Measurements from ENCODE around the gene GRIA4.
"Not testable (repeated sequence)": the region's sequence is repeated elsewhere in the genome, so short reads cannot be mapped to it uniquely, and the experiment has no call there.

GRIA4 gene

DNA sequence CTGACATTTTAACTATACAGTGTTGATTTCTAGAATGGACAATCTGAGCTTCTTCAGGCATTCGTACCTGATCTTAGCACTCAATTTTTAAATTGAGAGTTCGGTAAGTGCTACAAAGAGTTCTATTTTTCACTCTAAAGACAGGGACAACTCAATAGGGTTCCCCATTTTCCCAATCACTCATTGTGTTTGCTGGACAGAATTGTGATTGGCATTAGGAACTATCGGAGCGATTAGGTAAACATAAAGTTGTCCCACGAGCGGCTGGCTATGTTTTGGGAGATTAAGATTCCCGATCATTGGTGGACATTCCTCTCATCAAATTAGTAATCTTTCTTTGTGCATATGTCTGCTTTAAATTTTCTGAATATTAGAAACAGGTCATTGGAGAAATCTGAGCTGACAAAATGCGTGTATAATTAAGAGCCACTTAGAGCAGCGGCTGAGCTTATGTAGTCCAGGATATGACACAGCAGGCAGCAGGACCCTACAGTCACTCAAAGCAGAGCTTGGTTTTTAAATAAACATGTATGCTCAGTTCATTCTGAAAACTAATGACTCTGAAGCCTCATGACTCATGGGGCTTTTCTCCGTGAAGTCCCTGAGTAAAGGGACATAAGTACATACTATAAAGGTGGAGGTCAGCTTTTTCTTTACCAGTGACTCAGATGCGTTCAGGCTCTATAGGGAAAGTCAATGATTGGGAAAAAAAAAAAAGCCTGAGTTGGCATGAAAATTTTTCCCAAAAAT lies 109.4 kb downstream of the GRIA4 start:
- peak; percentile 96 for DNase-seq (ENCODE audit: low spot score)

DNA sequence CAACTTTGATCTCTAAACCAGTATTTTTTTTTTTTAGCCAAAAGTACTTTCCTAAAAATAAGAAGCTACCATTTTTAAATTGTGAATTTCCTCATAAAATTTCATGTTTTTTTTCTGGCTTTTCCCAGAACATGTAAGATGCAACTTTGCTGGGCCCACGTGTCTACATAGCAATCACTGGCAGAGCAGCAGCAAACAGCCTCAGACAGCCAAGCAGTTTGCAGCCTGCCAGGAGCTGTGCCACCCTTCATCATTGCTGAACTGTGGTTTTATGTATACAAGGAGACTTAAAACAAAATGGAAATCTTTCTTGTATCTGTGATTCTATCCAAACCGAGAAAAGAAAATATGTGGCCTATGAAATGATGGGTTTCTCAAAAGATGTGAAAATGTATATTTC lies 110.2 kb downstream of the GRIA4 start:
- no peak for DNase-seq (ENCODE audit: low spot score)

GRCh38 chr11:105723269-105723668 lies 113.4 kb downstream of the GRIA4 start:
- no peak for DNase-seq (ENCODE audit: low spot score)

DNA sequence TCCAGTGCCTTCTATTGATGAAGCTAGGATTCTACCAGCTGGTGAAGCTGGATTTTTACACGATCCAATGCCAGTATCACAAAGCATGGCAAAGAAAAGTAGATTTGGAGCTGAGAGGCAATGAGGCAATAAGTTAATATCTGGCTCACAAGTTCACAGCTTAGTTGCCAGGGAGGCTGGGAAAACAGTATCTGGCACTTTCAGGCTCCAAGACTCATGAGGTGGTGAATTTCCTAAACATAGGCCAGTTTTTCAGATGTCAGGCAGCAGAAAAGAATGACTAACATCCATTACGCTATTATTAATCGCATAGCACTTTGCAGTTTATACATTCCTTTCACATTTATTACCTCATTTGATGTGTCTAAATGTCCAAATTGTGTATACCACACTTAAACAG lies 122.7 kb downstream of the GRIA4 start:
- peak; percentile 10 for DNase-seq (ENCODE audit: low spot score)

DNA sequence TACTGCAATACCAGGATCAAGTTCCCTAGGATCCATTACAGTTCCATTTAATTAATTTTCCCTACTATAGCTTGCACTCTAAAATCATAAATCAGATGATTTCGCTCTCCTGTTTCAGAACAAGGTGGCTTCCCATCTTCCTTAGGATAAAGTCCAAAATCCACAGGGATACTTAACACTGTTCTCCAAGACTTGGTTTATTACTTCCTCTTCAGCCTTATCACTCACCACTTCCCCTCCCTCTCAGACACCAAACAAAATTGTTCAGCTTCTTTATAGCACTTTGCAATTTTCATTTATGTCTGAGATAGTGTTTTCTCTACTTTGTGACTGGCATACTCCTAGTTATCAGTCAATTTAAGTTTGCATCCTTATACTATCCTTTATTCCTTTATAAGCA lies 124.6 kb downstream of the GRIA4 start:
- no peak for DNase-seq (ENCODE audit: low spot score)

DNA sequence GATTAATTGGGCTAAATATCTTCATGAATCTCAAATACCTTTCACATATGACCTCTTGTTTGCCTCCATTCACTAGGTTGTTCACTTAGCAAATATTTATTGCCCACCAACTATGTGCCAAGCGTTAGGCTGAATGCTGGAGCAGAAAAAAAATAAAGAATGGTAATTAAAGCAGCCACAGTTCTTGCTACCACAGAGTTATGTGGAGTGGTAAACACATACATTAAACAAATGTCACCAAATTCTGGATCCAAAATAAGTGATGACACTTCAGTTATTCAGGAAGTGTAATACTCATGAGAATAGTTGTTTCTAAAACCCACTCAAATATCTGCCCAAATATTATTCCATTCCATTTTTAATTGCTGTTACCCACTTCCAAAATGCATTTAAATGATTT lies 128.4 kb downstream of the GRIA4 start:
- no peak for DNase-seq (ENCODE audit: low spot score)

DNA sequence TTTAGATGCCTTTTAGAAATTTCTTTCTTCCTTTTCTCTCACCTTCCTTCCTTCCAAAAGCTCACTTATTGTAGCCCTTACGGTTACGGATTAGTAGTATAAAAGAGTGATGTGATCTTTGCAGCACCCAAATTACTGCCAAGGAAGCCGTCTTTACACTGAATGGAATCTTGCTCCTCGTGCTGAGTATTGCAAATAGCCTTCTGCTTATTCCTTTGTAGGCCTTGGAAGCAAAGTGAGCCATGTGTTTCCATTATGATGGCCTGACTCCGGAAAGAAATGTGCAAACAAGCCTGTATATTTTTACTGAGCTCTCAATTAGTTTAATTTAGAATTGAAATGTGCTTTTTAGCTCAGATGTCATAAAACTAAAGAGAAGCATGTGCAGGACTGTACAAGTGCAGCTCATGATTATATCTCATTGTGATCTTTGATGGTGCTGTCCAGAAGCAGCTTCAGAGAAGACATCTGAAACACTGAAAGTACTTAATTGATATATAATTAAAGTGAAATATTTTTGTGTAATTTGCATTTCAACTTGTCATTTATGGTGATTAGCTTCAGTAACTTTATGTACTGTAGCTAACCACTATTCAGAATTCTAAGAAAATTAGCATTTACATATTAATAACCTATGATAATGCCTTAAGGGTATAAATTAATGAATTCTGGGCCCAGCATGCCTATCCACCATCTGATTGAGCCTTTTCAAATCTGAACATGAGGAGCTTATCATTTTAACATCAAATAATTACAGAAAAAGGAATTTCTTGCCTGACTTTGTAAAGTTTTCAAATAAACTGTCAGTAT lies 129.3 kb downstream of the GRIA4 start:
- no peak for DNase-seq (ENCODE audit: low spot score)

DNA sequence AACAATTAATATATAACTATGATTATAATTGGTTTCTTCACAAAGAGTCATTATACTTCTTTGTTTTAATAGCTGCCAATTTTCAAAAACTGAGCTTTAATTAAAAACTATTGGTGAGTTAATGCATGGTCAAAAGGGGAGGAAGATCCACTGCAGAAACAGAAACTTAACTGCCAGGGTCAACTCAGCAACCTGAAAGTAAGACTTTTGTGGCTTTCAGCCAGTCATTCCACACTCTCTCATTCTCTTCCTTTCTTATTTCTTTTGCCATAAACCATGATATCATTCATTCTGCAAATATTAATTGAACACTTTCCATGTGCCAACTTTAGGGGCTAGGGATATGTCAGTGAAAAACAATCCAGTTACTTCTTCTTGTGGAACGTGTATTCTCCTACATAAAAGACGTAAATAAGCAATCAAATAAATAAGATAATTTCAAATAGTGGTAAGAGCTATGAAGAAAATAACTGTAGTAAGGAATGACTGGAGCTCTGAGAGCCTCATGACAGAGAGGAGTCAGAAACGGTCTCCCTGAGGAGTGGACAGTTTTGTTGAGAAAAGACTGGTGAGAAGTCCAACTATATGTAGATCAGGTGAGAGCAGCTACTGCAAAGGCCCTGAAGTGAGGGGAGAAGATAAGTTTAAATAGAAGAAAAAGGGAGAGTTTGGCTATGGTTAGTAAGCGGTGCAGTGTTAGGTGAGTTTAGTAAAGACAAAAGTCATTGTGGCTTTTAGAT lies 130.5 kb downstream of the GRIA4 start:
- DNase-seq (ENCODE audit: low spot score): no peak

DNA sequence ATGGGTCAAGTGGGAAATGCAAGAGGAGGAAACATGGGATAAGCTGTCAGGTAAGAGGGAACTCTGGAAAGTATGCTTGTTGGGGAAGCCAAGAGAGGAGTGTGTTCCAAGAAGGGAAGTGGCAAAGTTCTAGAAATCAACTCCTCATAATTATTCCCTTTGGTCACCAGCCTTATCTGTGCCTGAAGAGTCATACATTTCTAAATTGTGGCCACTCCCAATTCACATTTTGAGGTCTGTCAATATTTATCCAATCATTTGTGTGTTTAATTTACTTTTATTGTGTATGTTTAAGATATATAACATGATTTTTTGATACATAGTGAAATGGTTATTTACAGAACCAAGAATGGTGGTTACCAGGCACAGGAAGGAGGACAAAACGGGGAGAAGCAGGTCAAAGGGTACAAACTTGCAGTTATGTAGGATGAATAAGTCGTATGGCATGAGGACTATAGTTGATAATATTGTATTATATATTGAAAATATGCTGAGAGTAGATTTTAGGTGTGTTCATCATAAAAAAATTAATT lies 131.7 kb downstream of the GRIA4 start:
- DNase-seq (ENCODE audit: low spot score): no peak

DNA sequence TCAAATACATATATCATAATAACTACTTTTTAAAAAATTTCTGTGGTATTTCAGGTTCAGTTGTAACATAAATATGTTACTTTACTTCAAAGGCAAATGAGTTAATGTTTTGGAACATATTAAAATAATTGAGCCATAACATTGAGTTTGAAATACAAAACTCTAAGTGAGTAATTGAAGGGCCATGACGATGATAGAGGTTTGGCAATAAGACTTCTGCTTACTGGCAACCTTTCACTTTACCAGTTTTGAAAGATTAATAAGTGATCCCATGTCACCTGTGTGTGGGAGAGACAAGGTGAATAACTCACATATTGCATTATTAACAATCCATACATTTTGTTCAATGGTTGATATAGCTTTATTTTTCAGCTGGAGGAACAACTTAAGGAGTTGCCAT lies 144.4 kb downstream of the GRIA4 start:
- peak; percentile 20 for DNase-seq (ENCODE audit: low spot score)

GRCh38 chr11:105754716-105755115 lies 144.8 kb downstream of the GRIA4 start:
- DNase-seq (ENCODE audit: low spot score): no peak

DNA sequence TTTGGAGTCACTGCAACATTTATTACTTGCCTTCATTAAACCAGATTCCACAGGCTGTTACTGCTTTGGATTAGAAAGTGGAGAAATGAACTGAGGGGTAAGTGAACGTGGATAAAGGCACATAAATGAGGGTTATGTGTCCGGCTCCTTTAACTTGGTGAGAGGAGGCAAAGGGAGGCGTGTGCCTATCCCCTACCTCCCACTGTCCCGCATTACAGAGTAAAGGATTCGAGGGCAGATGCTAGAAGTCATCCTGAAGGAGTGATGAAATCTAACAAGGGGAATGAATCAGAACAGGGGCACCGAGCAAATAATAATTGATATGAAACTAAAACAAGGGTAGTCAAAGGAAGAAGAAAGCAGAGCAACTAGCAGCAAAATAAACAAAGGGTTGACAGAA lies 147.2 kb downstream of the GRIA4 start:
- no peak for DNase-seq (ENCODE audit: low spot score)

GRCh38 chr11:105763594-105763993 lies 153.7 kb downstream of the GRIA4 start:
- DNase-seq (ENCODE audit: low spot score): no peak

DNA sequence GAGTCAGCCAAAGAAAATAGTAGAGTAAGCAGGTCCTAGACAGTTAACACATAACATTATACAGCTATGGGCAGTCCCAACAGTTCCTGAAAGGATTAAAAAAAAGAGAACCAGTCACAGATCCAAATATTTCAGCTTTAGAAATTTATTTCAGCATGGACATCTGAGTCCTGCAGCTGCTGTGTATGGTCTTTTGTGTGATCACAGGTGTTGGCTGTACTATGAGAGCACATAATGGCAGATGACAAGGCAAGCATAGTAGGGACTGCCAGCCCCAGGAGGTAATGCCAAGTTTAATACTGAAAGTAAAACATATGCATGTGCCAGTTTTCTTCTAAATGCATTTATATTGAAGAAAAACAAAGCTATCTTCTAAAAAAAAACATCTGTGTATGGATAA lies 158.1 kb downstream of the GRIA4 start:
- no peak for DNase-seq (ENCODE audit: low spot score)

- no peak for DNase-seq (ENCODE audit: low spot score)
These were observed 159.8 kb downstream of the GRIA4 start for GRCh38 chr11:105769627-105770026.

DNA sequence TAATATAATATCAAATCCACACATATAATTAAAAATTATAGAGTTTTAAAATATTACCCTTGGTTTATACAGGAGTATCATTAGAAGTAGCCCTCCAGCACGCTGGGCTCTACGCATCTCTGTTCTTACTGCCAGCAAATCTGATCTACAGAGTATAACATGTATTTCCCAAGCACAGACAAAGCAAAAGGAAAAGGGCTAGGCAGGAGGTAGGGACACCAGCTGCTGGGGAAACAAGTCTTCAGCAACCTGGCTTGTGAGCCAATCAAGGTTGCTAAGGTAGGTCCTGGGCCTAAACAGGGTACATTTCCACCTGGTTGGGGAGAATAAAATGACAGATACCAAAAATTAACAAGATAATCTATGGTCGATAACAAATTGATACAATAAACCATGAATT lies 163.6 kb downstream of the GRIA4 start:
- DNase-seq (ENCODE audit: low spot score): not testable (repeated sequence)

DNA sequence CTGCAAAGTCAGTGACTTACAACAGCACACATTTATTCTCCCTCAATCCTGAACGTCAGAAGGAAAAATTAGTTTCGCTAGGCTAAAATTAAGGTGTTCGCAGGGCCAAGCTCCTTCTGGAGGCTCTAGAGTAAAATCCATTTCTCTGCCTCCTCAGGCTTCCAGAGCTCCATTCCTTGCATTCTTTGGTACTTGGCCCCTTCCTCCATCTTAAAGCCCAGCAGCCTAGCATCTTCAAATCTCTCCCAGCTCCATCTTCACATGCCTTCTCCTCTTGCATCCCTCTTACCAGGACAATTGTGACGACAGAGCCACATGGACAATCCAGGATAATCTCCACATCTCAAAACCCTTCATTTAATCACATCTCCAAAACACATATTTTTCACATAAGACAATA lies 165.0 kb downstream of the GRIA4 start:
- no peak for DNase-seq (ENCODE audit: low spot score)

- DNase-seq (ENCODE audit: low spot score): no peak
These were observed 171.1 kb downstream of the GRIA4 start for GRCh38 chr11:105780781-105781525.

DNA sequence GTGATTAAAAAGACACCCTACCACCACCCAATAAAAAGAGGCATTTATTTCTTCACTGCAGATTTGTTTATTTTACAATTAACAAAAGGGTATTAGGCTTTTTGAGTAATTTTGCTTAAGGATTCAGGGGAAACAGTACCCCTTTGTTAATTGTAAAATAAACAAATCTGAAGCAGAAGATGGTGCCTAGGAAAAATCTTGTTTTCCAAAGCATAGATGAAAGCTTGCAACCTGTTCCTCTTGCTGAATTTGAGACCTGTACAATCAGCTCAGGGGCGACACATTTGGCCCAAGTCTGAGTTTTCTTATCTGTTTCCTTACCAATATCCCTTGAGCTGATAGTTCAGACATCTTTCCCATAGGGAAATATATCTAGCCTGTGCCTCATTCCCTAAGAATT lies 171.9 kb downstream of the GRIA4 start:
- DNase-seq (ENCODE audit: low spot score): no peak

DNA sequence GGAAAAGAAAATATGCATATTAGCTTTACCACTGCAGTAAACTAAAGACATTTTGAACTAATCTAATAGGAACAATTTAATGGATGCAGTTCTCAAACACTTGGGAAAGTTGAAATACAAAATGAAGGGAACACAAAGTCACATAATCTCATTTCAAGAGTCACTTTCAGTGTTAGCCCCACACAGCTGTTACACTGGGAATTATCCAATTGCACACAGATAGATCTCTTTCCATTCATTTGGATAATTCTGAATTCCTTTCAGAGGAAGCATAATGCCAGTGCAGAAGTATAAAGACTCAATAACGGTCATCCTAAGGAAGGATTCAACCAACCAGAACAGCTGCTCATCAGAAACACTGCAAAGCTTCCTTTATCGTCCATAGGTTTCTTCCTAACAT lies 173.3 kb downstream of the GRIA4 start:
- no peak for DNase-seq (ENCODE audit: low spot score)

- DNase-seq (ENCODE audit: low spot score): not testable (repeated sequence)
These were observed 176.0 kb downstream of the GRIA4 start for GRCh38 chr11:105785850-105786249.

DNA sequence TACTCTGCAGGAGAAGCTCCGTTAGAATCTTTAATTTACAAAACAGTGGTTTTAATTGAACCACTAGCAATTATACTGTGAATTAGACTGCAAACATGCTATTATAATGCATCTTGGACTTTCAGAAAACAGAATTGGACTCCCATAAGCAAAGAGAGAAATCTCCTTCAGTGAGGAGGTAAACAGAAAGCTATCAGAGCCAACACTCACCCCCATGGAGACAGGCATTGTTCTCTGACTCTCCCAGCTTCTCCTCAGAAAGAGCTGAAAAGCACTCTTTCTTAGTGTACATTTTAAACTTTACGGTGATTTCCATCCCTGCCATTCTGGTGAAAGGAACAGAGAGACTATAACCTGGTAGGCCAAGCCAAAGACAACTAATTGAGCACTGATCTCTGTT lies 176.9 kb downstream of the GRIA4 start:
- no peak for DNase-seq (ENCODE audit: low spot score)

Measured in kidney tubule cell (primary cell).